K562 (cell line): Measurements from ENCODE around the gene MRPL41. TPM values are rescaled to one million over a fixed set of nuclear protein-coding genes. Genes with fewer than 3 reads are reported as not detected.

Experiments used
- CAMTA2 ChIP-seq: fragments of 250-450 bp; sonication (Bioruptor Pico); conservative IDR thresholded peaks from 2 replicates; pipeline ENCODE4 v1.5.1; 2022
- HDAC2 ChIP-seq: fragments of 450-650 bp; IDR thresholded peaks from 2 replicates; pipeline ENCODE4 v1.6.1; 2016; ENCODE audit warnings: mild to moderate bottlenecking
- HDAC6 ChIP-seq: IDR thresholded peaks from 2 replicates; pipeline ENCODE4 v1.6.1; 2012; ENCODE audit warnings: low read depth, mild to moderate bottlenecking, control low read depth, inconsistent platforms, low read length, moderate library complexity
- HDGF ChIP-seq: fragments of 450-650 bp; IDR thresholded peaks from 2 replicates; pipeline ENCODE4 v1.6.1; 2016
- ILF3 ChIP-seq: fragments of 450-650 bp; IDR thresholded peaks from 2 replicates; pipeline ENCODE4 v1.6.1; 2018; ENCODE audit warnings: antibody characterized with exemption, mild to moderate bottlenecking, moderate library complexity, borderline replicate concordance
- JUN ChIP-seq, 2 experiments: sonication (generic) in 1 of 2; formaldehyde crosslinking in 1 of 2; IDR thresholded peaks; 2 replicates each; pipeline versions ENCODE4 v1.6.1 to v1.8.0; 2012 to 2022; ENCODE audit warnings: borderline replicate concordance in 2 of 2, mild to moderate bottlenecking in 2 of 2, improper control_type of control experiment in 1 of 2, low read depth in 1 of 2, low read length in 1 of 2, missing genetic modification reagents in 1 of 2
- L3MBTL2 ChIP-seq: fragments of 450-650 bp; IDR thresholded peaks from 2 replicates; pipeline ENCODE4 v1.6.1; 2016; ENCODE audit warnings: mild to moderate bottlenecking, moderate library complexity
- NCOA4 ChIP-seq: fragments of 450-650 bp; IDR thresholded peaks from 2 replicates; pipeline ENCODE4 v1.6.1; 2018; ENCODE audit warnings: mild to moderate bottlenecking; ENCODE audit not compliant: partially characterized antibody
- NRF1 ChIP-seq, 2 experiments: fragments of 450-650 bp; IDR thresholded peaks in 1 of 2; conservative IDR thresholded peaks in 1 of 2; 2 replicates each; pipeline ENCODE4 v1.6.1; 2014; ENCODE audit warnings: mild to moderate bottlenecking in 2 of 2
- RNF2 ChIP-seq: sonication (generic); IDR thresholded peaks from 2 replicates; pipeline ENCODE4 v1.6.1; 2016
- SPI1 ChIP-seq: IDR thresholded peaks from 2 replicates; pipeline ENCODE4 v1.6.1; 2011; ENCODE audit warnings: low read depth, low read length, control low read depth, borderline replicate concordance
- STAG1 ChIP-seq: sonication (generic); formaldehyde crosslinking; IDR thresholded peaks from 2 replicates; pipeline ENCODE4 v1.5.0; 2020; ENCODE audit warnings: missing genetic modification reagents, borderline replicate concordance
- STAT5A ChIP-seq: IDR thresholded peaks from 2 replicates; pipeline ENCODE4 v1.6.1; 2012; ENCODE audit warnings: low read length, inconsistent platforms, borderline replicate concordance
- STAT5B ChIP-seq: fragments of 250-450 bp; sonication (Bioruptor Pico); IDR thresholded peaks from 2 replicates; pipeline ENCODE4 v1.8.0; 2021; ENCODE audit warnings: mild to moderate bottlenecking, inconsistent platforms
- TEAD1 ChIP-seq, 2 experiments: fragments of 450-650 bp in 1 of 2; sonication (generic) in 1 of 2; formaldehyde crosslinking; IDR thresholded peaks; 2 replicates each; pipeline versions ENCODE4 v1.4.0 to v1.8.0; 2020 to 2022; ENCODE audit warnings: mild to moderate bottlenecking in 2 of 2, missing genetic modification reagents in 1 of 2
- ZBTB1 ChIP-seq: sonication (generic); formaldehyde crosslinking; IDR thresholded peaks from 2 replicates; pipeline ENCODE4 v1.8.1; 2023; ENCODE audit warnings: missing genetic modification reagents, low read depth, mild to moderate bottlenecking, borderline replicate concordance
- ZNF165 ChIP-seq: fragments of 250-450 bp; sonication (Bioruptor Pico); IDR thresholded peaks from 2 replicates; pipeline ENCODE4 v1.4.0; 2020; ENCODE audit warnings: borderline replicate concordance
- ZNF253 ChIP-seq: fragments of 250-450 bp; sonication (Bioruptor Pico); conservative IDR thresholded peaks from 2 replicates; pipeline ENCODE4 v1.6.1; 2021; ENCODE audit warnings: mild to moderate bottlenecking
- ZNF282 ChIP-seq: sonication (generic); formaldehyde crosslinking; IDR thresholded peaks from 2 replicates; pipeline ENCODE4 v1.8.1; 2023; ENCODE audit warnings: missing genetic modification reagents
- ZZZ3 ChIP-seq: fragments of 450-650 bp; IDR thresholded peaks from 2 replicates; pipeline ENCODE4 v1.6.1; 2016; ENCODE audit warnings: antibody characterized with exemption, mild to moderate bottlenecking, moderate library complexity
- polyA plus RNA-seq, 8 experiments: library from polyadenylated mRNA; depleted of rRNA in 4 of 8; stranded (reverse) in 5 of 8; unstranded in 3 of 8; fragments of >200 nt; fragmentation: Nextera tagmentation in 2 of 8; fragmentation: Illumina TruSeq in 1 of 8; extraction: Ambion mirVana in 2 of 8; extraction: Trizol in 1 of 8; gene quantifications; 2 replicates each; pipeline versions ENCODE4 v1.2.1 to v1.2.3, GENCODE V29; 2011 to 2014; ENCODE audit warnings: inconsistent platforms in 1 of 8, missing spikeins in 1 of 8
- total RNA-seq, 7 experiments: library from RNA; depleted of rRNA in 6 of 7; stranded (reverse); fragments of >200 nt in 6 of 7; fragmentation: Illumina TruSeq in 2 of 7; extraction: Trizol in 2 of 7; gene quantifications; 2 replicates each; pipeline versions ENCODE4 v1.2.1 to v1.2.3, GENCODE V29; 2011 to 2021; ENCODE audit warnings: low replicate concordance in 1 of 7
- TF ChIP-seq, protein P1 (sequence below), 2 experiments: fragments of 450-650 bp in 1 of 2; IDR thresholded peaks; 2 replicates each; pipeline ENCODE4 v1.6.1; 2011 to 2017; ENCODE audit warnings: low read depth in 2 of 2, antibody characterized with exemption in 1 of 2, borderline replicate concordance in 1 of 2, low read length in 1 of 2, mild to moderate bottlenecking in 1 of 2, mixed read lengths in 1 of 2; ENCODE audit not compliant: control insufficient read depth in 1 of 2
- TF ChIP-seq, protein P2 (sequence below): sonication (generic); formaldehyde crosslinking; IDR thresholded peaks from 2 replicates; pipeline ENCODE4 v1.8.1; 2023; ENCODE audit warnings: mild to moderate bottlenecking, missing genetic modification reagents, moderate library complexity
- TF ChIP-seq, protein P3 (sequence below): IDR thresholded peaks from 2 replicates; pipeline ENCODE4 v1.6.1; 2012; ENCODE audit warnings: low read depth, low read length, improper control_type of control experiment, borderline replicate concordance

The MRPL41 gene
- total and polyA plus RNA-seq, 9 of the 15 experiments (the other 6 are each of a cell fraction or from before 2014, with no cell fraction given), result 2.6 to 259 (median 21.6) TPM

DNA sequence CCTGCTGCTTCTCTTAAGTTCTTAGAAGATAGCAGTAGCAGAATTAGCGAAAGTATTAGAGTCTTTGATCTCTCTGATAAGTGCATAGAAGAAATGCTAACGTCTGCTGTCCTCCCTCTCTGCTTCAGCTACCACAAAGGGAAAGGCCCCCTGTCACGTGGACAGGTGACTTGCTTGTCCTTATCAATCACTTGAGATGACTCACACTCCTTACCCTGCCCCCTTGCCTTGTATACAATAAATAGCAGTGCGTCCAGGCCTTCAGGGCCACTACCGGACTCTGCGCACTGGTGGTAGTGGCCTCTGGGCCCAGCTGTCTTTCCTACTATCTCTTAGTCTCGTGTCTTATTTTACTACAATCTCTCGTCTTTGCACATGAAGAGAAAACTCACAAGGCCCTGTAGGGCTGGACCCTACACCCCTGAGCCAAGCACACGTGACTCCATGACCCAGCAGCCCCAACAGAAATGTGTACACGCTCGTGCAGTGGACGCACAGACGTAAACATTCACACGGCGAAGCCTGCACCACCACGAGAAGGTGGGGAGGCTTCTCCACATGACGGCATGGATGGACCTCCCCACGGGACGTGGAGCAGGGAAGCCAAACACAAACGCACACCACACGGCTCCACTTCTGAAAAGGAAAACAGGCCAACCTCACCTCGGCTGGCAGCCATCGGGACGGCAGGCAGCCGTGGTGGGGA lies 39.8 kb upstream of the MRPL41 start (continued):
- peak; percentile 77 for TF ChIP-seq L3MBTL2
- TF ChIP-seq, protein P1, sequence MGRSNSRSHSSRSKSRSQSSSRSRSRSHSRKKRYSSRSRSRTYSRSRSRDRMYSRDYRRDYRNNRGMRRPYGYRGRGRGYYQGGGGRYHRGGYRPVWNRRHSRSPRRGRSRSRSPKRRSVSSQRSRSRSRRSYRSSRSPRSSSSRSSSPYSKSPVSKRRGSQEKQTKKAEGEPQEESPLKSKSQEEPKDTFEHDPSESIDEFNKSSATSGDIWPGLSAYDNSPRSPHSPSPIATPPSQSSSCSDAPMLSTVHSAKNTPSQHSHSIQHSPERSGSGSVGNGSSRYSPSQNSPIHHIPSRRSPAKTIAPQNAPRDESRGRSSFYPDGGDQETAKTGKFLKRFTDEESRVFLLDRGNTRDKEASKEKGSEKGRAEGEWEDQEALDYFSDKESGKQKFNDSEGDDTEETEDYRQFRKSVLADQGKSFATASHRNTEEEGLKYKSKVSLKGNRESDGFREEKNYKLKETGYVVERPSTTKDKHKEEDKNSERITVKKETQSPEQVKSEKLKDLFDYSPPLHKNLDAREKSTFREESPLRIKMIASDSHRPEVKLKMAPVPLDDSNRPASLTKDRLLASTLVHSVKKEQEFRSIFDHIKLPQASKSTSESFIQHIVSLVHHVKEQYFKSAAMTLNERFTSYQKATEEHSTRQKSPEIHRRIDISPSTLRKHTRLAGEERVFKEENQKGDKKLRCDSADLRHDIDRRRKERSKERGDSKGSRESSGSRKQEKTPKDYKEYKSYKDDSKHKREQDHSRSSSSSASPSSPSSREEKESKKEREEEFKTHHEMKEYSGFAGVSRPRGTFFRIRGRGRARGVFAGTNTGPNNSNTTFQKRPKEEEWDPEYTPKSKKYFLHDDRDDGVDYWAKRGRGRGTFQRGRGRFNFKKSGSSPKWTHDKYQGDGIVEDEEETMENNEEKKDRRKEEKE (IDR thresholded peaks at IDR 0.05; ENCODE audit: borderline replicate concordance in 1 of 2, control insufficient read depth in 1 of 2, low read depth in 2 of 2, low read length in 1 of 2), result no peak
- no peak for TF ChIP-seq STAT5A
- TF ChIP-seq, protein P2, sequence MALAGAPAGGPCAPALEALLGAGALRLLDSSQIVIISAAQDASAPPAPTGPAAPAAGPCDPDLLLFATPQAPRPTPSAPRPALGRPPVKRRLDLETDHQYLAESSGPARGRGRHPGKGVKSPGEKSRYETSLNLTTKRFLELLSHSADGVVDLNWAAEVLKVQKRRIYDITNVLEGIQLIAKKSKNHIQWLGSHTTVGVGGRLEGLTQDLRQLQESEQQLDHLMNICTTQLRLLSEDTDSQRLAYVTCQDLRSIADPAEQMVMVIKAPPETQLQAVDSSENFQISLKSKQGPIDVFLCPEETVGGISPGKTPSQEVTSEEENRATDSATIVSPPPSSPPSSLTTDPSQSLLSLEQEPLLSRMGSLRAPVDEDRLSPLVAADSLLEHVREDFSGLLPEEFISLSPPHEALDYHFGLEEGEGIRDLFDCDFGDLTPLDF (CRISPR knock-in tag), result peak; percentile 43; the same call in 1 of the 2 replicates
- no peak for TF ChIP-seq ILF3
- no peak for TF ChIP-seq HDAC6
- TF ChIP-seq, protein P3, sequence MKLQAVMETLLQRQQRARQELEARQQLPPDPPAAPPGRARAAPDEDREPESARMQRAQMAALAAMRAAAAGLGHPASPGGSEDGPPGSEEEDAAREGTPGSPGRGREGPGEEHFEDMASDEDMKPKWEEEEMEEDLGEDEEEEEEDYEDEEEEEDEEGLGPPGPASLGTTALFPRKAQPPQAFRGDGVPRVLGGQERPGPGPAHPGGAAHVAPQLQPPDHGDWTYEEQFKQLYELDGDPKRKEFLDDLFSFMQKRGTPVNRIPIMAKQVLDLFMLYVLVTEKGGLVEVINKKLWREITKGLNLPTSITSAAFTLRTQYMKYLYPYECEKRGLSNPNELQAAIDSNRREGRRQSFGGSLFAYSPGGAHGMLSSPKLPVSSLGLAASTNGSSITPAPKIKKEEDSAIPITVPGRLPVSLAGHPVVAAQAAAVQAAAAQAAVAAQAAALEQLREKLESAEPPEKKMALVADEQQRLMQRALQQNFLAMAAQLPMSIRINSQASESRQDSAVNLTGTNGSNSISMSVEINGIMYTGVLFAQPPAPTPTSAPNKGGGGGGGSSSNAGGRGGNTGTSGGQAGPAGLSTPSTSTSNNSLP, result no peak
- peak; percentile 88 for TF ChIP-seq JUN (IDR thresholded peaks at IDR 0.05; ENCODE audit: borderline replicate concordance, low read depth, low read length)
- TF ChIP-seq JUN (CRISPR knock-in tag; IDR thresholded peaks at IDR 0.05; ENCODE audit: borderline replicate concordance), result 0 out of 2 replicates have a peak, but pooled peaks have one; percentile 31
- no peak for TF ChIP-seq ZZZ3
- TF ChIP-seq ZBTB1 (CRISPR knock-in tag), result no peak
- TF ChIP-seq STAT5B, result no peak
- TF ChIP-seq ZNF282 (CRISPR knock-in tag), result no peak
- TF ChIP-seq TEAD1 (CRISPR knock-in tag; IDR thresholded peaks at IDR 0.05), result no peak
- TF ChIP-seq RNF2, result peak; percentile 59; the same call in 1 of the 2 replicates
- no peak for TF ChIP-seq HDGF
- TF ChIP-seq HDAC2, result 0 out of 2 replicates have a peak, but pooled peaks have one; percentile 55
- no peak for TF ChIP-seq ZNF165 (CRISPR knock-in tag)
- TF ChIP-seq ZNF253 (CRISPR knock-in tag), result no peak
- TF ChIP-seq NCOA4, result no peak
- no peak; the same call in 1 of the 2 replicates for TF ChIP-seq STAG1
- no peak for TF ChIP-seq SPI1
- no peak for TF ChIP-seq CAMTA2 (CRISPR knock-in tag)
- peak; percentile 56 to 67 for TF ChIP-seq NRF1 (conservative IDR thresholded peaks at IDR 0.05 in 1 of 2, IDR thresholded peaks at IDR 0.05 in 1 of 2)
